HG02943 (cell line): ENCODE measurements around the gene C1QTNF1.
"Not testable (repeated sequence)": the region's sequence is repeated elsewhere in the genome, so short reads cannot be mapped to it uniquely, and the experiment has no call there.

Experiments
- ATAC-seq: cut with Tn5 transposase; IDR thresholded peaks from one replicate; pipeline ENCODE4 v1.9.1; 2021; ENCODE audit warnings: mild to moderate bottlenecking, low read depth, moderate library complexity; ENCODE audit not compliant: unreplicated experiment

The C1QTNF1 gene

DNA sequence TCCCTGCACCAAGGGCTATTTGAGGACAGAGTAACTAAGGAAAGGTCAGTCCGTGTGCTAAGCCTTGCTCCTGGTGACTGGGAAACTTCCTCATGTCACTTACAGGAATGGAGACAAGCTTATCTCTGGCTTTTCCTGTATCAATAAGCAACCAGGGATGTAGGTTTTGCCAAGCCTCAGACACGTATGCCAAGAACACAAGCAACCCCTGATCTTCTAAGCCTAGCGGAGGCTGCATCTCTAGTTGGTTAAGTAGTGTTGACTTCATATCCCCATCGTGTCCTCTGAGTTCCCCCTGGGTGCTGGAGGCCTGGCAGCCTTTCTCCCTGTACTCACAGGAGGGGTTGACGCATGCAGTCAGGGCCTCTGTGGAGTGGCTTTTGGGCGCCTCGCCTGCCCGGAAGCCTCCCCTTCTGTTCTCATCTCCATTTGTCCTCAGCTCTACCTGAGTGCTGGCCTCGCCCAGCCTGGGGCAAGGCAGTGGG is 1.4 kb upstream of the C1QTNF1 start:
- ATAC-seq = no peak

DNA sequence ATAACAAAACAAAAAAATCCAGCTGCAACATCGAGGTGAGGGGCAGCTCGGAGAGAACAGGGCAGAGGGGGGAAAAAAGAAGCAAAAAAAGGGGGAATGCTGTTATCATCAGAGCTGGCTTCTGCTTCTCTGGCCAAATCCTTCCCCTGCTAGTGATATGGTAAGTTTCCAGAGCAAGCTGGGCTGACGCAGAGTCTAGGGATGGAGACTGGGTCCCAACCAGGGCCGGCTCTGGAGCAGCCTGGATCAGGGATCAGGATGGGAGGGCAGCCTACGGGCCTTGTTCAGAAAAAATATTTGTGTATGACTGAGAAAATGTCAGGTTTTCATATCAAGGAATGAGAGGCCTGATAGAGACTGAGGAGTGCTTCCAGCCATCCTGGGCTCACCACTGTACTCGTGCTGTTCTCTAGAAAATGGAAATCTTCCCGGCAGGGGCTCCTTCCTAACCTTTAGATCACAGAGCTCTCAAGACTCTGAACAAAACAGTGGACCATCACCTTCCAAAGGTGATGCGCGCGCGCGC is 726 bp upstream of the C1QTNF1 start:
- ATAC-seq = no peak

DNA sequence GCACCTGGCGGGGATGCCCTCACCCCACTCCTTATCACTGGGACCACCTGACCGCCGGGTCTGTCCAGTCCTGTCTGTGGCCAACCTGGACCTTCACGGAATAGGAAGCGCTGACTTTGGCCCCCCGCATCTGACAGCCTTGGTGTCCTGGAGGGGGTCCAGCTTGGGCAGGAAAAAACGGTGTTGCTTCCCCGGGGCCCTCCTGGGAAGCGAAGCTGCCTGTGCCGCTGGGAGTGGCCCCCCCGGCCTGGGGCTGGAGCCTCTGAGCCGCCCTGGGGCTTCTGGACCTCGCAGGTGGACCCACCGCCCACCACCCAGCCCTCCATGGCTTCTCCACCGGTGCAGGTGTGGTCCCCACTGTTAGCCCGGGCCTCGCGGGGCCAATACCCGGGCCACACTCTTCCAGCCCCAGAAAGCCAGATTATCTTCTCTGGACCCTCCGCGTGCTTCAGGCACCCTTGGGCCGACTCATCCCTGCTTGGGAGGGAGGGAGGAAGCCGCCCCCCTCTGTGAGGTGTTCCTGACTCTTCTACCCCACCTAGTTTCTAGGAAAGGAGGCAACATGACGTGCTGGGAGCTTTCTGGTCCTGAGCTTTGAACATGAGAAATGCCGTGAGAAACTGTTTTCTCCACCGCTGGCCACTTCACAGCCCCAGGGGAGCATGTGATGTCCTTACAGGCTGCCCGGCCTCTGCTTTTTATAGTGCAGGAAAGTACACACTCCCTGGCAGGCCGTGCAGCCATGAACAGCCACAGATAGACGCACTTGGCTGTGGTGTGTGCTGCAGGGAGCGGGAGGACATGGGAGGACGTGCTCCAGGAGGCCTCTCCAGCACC is 1.1 kb downstream of the C1QTNF1 start:
- no peak for ATAC-seq

DNA sequence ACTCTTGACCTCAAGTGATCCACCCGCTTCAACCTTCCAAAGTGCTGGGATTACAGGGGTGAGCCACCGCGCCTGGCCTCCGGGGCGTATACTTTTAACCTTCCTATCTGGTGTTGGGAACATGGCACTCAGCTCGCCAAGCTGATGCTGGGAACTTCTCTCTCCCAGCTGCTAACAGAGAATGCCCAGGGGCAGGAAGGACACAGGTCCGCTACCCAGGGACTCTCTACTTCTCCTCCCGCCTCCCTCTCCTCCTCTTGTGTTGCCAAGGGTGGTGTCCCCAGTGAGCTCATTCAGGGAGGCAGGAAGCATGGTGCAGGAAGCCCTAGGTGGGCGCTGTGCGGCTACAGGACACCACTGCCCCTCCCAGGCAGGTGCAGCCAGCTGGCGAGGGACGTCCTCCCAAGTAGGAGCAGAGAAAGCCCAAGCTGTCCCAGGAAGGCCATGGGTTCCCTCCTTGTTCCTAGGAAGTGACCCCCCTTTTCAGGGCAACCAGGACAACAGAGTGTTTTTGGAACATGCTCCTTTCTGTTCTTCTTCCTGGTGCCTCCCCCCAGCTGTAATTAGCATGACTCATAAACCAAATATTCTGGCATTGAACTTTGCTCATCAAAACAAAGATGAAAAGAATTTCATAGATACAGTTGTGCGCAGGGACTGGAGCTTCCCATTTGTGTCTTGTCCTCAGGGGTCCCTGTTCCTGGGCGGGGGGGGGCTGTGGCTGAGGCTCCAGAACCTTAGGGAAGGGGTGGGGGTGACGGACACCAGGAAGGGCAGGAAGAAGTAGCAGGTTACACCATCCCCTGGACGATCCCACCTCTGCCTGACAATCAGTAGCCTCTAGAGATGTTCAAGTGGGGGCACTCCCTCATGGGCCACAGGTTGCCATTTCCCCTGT is 2.7 kb downstream of the C1QTNF1 start:
- no peak for ATAC-seq

DNA sequence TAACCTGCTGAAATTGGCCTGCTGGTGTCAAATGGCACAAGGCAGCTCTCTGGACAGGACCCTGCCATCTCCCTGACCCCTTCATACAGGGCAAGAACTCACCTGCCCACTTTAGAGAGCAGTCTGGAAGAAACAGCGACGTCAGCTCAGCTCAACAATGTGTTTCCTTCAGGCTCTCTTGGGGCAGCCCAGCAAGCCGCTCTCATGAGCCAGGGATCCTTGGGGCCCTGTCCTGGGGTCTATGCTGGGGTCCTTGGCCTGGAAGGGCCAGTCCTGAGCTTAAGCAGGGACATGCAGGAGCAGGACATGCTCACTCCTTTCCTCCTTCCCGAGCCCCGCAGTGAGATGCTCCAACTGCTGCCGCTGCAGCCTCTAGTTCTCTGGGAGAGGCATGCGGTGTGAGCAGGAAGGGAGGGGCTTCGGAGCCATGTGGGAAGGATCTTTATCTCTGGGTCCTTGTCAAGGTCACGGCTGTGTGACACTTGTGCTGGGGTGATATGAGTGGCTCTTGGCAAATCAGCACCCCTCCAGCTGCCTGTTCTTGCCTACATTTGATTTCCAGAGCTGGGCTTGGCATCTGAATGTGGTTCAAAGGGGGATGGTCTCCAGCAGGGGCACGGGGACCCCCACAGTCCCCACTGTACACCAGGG is 3.4 kb downstream of the C1QTNF1 start:
- ATAC-seq = no peak

DNA sequence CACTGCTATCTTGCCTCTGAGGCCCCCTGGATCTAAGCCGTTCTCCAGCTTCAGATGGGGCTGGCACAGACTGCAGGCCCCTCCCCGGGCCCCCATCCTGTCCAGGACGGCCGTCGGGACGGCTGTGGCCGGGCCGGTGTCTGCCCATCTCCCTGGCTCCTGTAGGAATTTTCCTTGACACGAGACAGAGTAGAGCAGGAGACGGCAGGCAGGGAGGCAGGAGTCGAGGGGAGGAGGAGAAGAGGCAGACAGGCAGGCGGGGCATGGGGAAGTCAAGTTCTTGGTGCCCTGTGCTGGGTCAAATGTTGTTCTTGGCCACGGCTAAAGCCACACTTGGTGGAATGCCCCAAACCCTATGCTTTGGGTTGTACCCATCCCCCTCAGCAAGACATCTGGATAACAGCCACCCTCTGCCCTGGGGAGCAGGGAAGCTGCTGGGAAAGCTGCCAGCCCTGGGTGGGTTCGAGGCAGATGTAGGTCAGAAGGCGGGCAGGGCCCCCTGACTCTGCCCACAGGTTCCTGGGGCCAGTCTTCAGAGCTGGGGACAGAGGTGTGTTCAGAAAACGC is 4.0 kb downstream of the C1QTNF1 start:
- ATAC-seq = no peak

DNA sequence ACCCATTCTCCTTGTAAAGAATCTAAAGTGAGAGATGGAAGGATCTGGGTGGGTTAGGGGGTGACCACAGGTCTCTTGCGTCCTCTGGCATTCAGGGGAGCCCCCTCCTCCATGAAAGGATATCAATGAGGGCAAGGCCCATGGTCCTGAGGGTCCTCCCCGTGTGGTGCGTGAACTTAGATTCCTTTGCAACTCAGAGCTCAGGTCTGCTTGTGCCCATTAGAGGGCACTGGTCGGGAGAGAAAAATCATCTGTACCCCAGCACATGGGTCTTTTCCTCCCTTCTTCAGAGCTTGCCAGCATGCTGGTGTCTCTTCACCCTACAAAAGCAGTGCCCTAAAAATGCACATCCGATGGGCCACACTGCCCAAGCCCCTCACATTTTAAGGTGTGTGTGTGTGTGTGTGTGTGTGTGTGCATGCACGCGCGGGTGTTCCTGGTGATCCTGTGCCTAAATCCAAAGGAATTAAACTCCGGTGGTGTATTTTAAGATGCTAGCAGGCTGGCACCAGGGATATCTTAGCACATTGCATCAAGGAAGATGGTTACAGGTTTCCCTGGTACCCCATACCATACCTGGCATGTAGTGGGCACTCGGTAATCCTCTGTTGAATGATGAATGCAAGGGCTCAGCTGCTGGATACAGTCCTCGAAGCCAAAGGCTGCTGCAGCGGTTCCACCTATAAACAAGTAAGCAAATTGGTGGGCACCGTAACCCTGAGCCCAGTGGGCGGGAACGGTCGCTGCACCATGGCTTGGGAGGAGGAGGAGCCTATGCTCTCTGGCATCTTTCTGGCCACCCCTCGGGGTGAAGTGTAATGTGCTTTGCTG is 4.7 kb downstream of the C1QTNF1 start:
- no peak for ATAC-seq

DNA sequence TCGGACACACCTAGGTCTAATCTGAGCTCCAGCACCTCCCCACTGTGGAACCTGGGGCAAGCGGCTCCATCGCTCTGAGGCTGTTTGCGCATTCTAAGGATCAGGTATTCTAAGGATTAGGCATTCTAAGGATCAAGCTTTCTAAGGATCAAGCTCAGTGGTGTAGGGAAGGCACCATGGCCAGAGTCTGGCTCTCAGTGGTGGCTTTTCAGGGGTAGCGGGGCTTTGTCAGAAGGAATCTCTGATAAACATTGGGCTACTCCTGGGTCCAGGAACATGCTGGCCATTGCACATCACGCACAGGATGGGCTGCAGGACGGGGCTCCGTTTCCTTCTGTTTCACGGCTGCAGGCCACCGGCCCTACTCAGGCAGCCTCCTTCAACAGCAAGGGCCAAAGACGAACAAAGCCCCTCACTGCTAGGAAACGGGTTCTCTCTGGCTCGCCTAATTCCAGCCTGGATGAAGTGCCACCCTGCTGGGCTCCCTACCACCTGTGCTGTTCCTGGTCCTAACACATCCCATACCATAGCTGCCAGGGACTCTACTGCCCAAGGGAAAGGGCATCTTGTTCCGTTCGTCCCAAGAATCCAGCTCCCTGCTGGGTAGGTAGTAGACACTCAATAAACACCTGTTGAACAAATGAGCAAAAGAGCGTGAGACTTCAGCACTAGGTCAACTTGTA is 5.5 kb downstream of the C1QTNF1 start:
- ATAC-seq = no peak

DNA sequence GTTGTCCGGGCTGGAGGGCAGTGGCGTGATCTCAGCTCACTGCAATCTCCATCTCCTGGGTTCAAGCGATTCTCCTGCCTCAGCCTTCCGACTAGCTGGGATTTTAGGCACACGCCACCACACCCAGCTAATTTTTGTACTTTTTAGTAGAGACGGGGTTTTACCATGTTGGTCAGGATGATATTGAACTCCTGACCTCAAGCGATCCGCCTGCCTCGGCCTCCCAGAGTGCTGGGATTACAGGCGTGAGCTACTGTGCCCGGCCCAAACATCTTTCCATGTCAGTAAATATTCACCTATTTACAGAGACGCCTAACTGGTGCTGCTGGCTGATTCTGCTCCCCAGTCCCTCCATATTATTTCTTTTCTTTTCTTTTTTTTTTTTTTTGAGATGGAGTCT is 6.7 kb downstream of the C1QTNF1 start:
- ATAC-seq = not testable (repeated sequence)

DNA sequence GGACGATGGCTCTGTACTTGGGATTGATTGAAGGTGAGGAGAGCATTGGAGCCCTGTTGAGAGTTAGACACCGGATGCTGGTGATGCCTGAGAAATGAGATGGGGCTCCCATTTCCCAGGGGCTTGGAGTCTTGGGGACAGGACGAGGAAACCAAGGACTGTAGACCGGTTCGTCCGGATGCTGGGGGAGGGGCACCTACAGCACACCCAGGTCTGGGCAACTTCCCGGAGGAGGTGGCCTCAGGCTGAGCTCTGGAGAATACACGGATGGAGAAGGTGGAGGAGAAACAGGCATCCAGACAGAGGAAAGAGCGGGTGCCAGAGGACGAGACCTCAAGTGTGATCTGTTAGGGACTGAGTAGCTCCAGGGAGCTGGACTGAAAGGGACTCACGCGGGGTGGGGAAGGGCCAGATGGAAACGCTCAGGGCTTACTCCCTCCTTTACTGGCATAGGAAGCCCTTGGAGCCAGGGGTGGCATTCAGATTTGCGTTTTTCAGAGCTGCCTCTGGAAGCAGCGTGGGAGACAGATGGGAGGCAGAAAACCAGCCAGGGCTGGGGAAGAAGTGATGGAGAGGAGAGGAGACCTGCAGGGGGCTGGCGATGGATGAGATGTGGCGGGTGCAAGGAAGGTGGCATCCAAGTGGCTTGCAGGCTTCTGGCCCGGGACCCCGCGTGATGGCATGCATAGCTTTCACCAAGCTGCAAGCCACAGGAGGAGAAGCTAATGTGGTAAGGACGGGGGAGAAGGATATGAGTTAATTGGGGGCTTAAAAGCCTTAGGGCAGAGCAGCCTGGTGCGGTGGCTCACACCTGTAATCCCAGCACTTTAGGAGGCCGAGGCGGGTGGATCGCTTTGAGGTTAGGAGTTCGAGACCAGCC is 8.3 kb downstream of the C1QTNF1 start:
- ATAC-seq = no peak

DNA sequence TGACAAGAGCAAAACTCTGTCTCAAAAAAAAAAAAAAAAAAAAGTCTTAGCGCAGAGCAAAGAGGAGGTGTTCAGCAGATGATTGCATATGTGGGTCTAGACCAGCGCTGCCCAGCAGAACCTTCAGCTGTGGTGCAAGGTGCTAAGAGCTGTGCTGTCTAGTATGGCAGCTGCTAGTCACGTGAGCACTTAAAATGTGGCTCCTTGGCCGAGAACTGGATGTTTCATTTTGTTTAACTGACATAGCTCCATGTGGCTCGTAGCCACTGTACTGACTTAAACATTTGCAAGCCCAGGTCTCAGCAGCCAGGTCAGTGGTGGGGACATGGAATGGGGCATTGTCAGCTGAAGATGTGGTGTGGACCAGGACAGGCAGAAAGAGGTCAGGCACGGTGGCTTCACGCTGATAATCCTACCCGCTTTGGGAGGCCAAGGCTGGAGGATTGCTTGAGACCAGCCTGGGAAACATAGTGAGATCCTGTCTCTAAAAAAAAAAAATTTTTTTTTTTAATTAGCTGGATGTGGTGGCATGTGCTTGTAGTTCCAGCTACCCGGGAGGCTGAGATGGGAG is 9.2 kb downstream of the C1QTNF1 start:
- ATAC-seq = no peak

DNA sequence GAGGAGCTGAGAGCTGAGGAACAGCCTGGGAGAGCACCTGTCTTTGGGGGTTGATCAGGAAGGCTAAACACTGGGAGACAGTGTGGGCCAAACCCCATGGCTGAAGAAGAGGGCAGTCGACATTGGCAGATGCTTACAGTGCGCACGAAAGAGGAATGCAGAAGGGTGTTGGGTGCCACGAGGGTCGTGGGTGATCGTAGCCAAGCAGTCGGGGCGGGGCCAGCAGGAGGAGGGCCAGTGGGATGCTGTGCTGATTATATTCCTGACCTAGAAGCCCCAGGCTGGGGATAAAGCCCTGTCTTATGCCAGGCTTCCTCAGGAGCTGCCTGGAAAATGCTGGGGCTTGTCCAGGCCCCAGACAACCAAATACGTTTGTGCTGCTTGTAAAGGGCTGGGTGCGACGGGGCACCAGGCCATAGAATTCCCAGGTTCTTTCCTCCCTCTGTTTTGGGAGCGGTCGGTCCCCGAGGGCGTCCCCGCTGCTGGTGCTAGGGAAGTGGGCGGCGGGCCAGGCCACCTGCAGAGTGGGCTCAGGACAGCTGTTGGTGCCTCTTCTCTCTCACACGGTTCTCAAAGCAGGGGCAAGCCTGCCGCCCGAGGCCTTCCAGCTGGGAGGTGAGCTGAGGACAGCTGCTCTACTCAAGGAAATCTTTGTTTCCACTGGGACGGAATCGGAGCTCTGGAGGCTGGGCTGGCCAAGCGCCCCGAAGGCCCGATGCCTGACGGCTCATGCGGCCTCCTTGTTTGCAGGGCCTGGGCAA is 10.0 kb downstream of the C1QTNF1 start:
- ATAC-seq = no peak

DNA sequence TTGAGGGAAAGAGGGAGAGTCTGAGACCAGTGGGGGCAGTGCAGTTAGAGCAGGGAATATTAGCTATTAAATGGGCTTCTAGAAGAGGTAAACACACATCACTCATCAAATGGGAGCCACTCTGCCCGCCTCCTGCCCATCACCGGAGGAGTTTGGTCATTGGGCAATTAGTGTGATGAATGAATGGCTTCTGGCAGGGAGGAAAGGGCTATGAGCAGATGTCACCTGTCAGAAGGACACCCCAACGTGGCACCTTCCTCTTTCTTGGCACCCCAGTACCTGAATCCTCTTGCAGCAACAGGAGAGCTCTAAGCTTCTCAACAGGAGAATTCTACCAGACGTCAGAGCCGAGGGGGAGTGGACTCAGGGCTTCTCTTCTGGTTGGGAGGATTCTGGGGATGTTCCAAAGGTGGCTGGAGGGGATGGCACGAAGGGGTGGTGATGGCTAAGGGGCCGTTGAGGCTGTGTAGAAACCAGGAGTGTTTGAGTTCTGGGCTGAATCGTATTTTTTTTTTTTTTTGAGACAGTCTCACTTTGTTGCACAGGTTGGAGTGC is 11.0 kb downstream of the C1QTNF1 start:
- ATAC-seq = no peak

DNA sequence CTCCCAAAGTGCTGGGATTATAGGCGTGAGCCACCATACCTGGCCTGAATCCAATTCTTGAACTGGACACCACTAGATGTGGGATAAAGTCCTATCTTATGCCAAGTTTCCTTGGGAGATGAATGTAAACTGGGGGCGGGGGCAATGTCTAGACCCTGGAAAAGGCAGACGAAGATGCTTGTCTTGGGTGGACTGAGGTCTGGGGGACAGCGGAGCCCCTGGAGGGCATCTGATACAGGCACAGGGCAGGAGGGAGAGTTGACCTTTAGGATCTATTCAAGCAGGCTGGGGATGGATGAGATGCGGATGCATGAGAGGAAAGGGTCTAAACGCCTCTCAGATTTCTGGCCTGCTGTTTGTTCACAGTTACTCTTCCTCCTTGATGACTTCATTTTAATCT is 11.7 kb downstream of the C1QTNF1 start:
- no peak for ATAC-seq

DNA sequence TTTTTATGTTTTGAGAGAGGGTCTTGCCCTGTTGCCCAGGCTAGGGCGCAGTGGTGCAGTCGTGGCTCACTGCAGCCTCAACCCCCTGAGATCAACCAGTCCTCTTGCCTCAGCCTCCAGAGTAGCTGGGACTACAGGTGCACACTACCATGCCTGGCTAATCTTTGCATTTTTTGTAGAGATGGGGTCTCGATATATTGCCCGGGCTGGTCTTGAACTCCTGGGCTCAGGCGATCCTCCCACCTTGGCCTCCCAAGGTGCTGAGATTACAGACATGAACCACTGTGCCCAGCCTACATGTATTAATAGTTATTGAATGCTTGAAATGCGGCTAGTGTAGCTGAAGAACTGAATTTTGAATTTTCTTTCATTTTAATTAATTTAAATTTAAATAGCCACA is 12.2 kb downstream of the C1QTNF1 start:
- ATAC-seq = no peak

DNA sequence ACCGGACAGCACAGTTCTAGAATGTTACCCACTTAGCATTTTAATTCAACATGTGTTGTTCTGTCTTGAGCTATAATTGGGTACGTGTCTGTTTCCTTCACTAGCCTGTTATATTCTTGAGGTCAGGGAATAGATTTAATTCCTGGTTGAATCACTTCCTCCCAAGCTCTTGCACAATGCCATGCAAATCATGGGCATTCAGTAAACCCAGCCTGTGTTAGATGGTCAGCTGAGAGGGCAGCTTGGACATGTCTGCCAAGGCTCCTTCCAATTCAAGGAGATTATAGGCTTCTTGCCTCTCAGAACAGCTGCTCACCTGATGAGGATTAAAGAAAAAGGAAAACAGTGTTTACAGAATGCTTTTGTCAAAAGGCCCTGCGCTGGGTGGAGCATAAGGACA is 12.6 kb downstream of the C1QTNF1 start:
- ATAC-seq = no peak
